Neural progenitor cell (in vitro differentiated cells): ENCODE measurements around the gene TMEM191B.
"Not testable (repeated sequence)": the region's sequence is repeated elsewhere in the genome, so short reads cannot be mapped to it uniquely, and the experiment has no call there.

ENCODE experiments used
- CTCF ChIP-seq: fragments of 200-600 bp; sonication (generic); IDR thresholded peaks from 2 replicates; pipeline ENCODE4 v1.5.1; 2017; ENCODE audit warnings: antibody characterized with exemption, mild to moderate bottlenecking
- EZH2 ChIP-seq: fragments of 200-600 bp; sonication (generic); IDR thresholded peaks from 2 replicates; pipeline ENCODE4 v1.6.1; 2017; ENCODE audit warnings: antibody characterized with exemption, mild to moderate bottlenecking, moderate library complexity

- not testable (repeated sequence) for TF ChIP-seq EZH2, CTCF
Measured at GRCh38 chr22:18512378-18512777, 15.2 kb upstream of the TMEM191B start.
